HepG2 (cell line): ENCODE data around the gene FCGBP. TPM values are rescaled to one million over a fixed set of nuclear protein-coding genes. Genes with fewer than 3 reads are reported as not detected.
A peak's percentile ranks its signal among the peaks of the same experiment; 100 is the strongest.

Experiments
- ATAC-seq: fragments of 200-7000 bp; cut with Tn5 transposase; 3 replicates; pipeline ENCODE4 v1.9.1; 2020; ENCODE audit warnings: mild to moderate bottlenecking, moderate library complexity
- BruUV-seq: library from RNA; stranded (reverse); fragments of 400-500 nt; replicated peaks from 2 replicates; lab custom pipeline; 2021; lab: Mats Ljungman, UMichigan
- CTCF ChIA-PET: fragments of 300-600 bp; formaldehyde crosslinking; extraction: SDS; loops from one replicate; lab custom pipeline; 2021; ENCODE audit warnings: low total read pairs, inconsistent platforms, low intra/inter-chr PET ratio; lab: Yijun Ruan, JAX
- POLR2A ChIA-PET: fragments of 350-600 bp; sonication (Branson Sonifier 250); formaldehyde crosslinking; loops from one replicate; lab custom pipeline; 2020; ENCODE audit warnings: antibody characterized with exemption, inconsistent platforms; lab: Yijun Ruan, JAX
- DNase-seq: peaks from one replicate; pipeline ENCODE4 v3.0.0-alpha.2; 2015; ENCODE audit warnings: low spot score
- FAIRE-seq: peaks from 3 replicates; lab custom pipeline; 2011; peaks lifted over from hg19 to GRCh38; lab: Jason Lieb, UNC
- H2AFZ ChIP-seq: one replicate; pipeline ENCODE4 v1.6.1; 2011; ENCODE audit warnings: low read length, inconsistent platforms
- H3K27ac ChIP-seq: fragments of 300-600 bp; 3 replicates; pipeline ENCODE4 v1.8.0; 2011; ENCODE audit warnings: mixed run types, mild to moderate bottlenecking, mixed read lengths, low read length, inconsistent platforms; ENCODE audit not compliant: insufficient read depth; ENCODE audit errors: extremely low read length
- H3K27me3 ChIP-seq, 2 experiments: fragments of 200-600 bp in 1 of 2; 2 replicates in 1 of 2; 3 replicates in 1 of 2; pipeline versions ENCODE4 v1.6.0 to v1.8.0; 2011; ENCODE audit warnings: low read length in 2 of 2, mild to moderate bottlenecking in 2 of 2, moderate library complexity in 2 of 2, inconsistent platforms in 1 of 2; ENCODE audit not compliant: insufficient read depth in 2 of 2, control insufficient read depth in 1 of 2
- H3K36me3 ChIP-seq, 2 experiments: fragments of 200-600 bp in 1 of 2; replicated peaks in 1 of 2; 2 replicates in 1 of 2; 3 replicates in 1 of 2; pipeline versions ENCODE4 v1.5.1 to v1.8.0; 2011; ENCODE audit warnings: low read length in 2 of 2, inconsistent platforms in 1 of 2; ENCODE audit not compliant: insufficient read depth in 2 of 2, control insufficient read depth in 1 of 2
- H3K4me1 ChIP-seq: 2 replicates; pipeline ENCODE4 v1.5.1; 2012; ENCODE audit warnings: low read length, inconsistent platforms; ENCODE audit not compliant: insufficient read depth
- H3K4me2 ChIP-seq: 2 replicates; pipeline ENCODE4 v1.6.0; 2011; ENCODE audit warnings: low read depth, low read length, inconsistent platforms
- H3K4me3 ChIP-seq, 3 experiments: fragments of 200-600 bp in 1 of 3; sonication (generic), shearing (Covaris generic) in 1 of 3; replicated peaks in 1 of 3; 2 replicates each; pipeline ENCODE4 v1.5.1; 2011 to 2016; ENCODE audit warnings: low read length in 3 of 3, inconsistent platforms in 2 of 3, low read depth in 2 of 3, mild to moderate bottlenecking in 2 of 3, control low read depth in 1 of 3, mixed read lengths in 1 of 3; ENCODE audit not compliant: insufficient read depth in 1 of 3
- H3K79me2 ChIP-seq: one replicate; pipeline ENCODE4 v1.6.1; 2011; ENCODE audit warnings: low read length, inconsistent platforms; ENCODE audit not compliant: insufficient read depth
- H3K9ac ChIP-seq: 2 replicates; pipeline ENCODE4 v1.6.0; 2011; ENCODE audit warnings: mild to moderate bottlenecking, low read depth, low read length, inconsistent platforms; ENCODE audit not compliant: insufficient read depth
- H3K9me3 ChIP-seq: 2 replicates; pipeline ENCODE4 v1.5.1; 2012; ENCODE audit warnings: mild to moderate bottlenecking, low read length
- H4K20me1 ChIP-seq: 2 replicates; pipeline ENCODE4 v1.6.0; 2011; ENCODE audit warnings: inconsistent platforms, mild to moderate bottlenecking, low read length, moderate library complexity; ENCODE audit not compliant: insufficient read depth
- DPF2 ChIP-seq: sonication (generic); formaldehyde crosslinking; IDR thresholded peaks from 2 replicates; pipeline ENCODE4 v1.4.0; 2020; ENCODE audit warnings: mild to moderate bottlenecking, low read depth, missing genetic modification reagents, borderline replicate concordance
- MIXL1 ChIP-seq: IDR thresholded peaks from 2 replicates; pipeline ENCODE4 v1.6.1; 2016
- MXI1 ChIP-seq: IDR thresholded peaks from 3 replicates; pipeline ENCODE4 v1.6.1; 2012; ENCODE audit warnings: low read depth, low read length, inconsistent platforms, borderline replicate concordance
- NFE2 ChIP-seq: sonication (generic); formaldehyde crosslinking; IDR thresholded peaks from 2 replicates; pipeline ENCODE4 v1.4.0; 2020; ENCODE audit warnings: missing genetic modification reagents
- RBM39 ChIP-seq: fragments of 200-400 bp; formaldehyde crosslinking; IDR thresholded peaks from one replicate; pipeline ENCODE4 v1.6.1; 2018; ENCODE audit warnings: antibody characterized with exemption, mild to moderate bottlenecking, low read depth, low read length; ENCODE audit not compliant: poor library complexity, severe bottlenecking
- SP140L ChIP-seq: sonication (generic); formaldehyde crosslinking; IDR thresholded peaks from 2 replicates; pipeline ENCODE4 v1.4.0; 2020; ENCODE audit warnings: missing genetic modification reagents, borderline replicate concordance
- THYN1 ChIP-seq: sonication (generic); formaldehyde crosslinking; IDR thresholded peaks from 2 replicates; pipeline ENCODE4 v1.8.1; 2023; ENCODE audit warnings: low read depth, mild to moderate bottlenecking, moderate library complexity, missing genetic modification reagents, borderline replicate concordance
- ZBTB38 ChIP-seq: sonication (generic); formaldehyde crosslinking; IDR thresholded peaks from 2 replicates; pipeline ENCODE4 v1.5.1; 2020; ENCODE audit warnings: mild to moderate bottlenecking, missing genetic modification reagents
- ZNF230 ChIP-seq: sonication (generic); formaldehyde crosslinking; IDR thresholded peaks from 2 replicates; pipeline ENCODE4 v1.4.0; 2020; ENCODE audit warnings: mild to moderate bottlenecking, missing genetic modification reagents
- ZNF235 ChIP-seq: sonication (generic); formaldehyde crosslinking; IDR thresholded peaks from 2 replicates; pipeline ENCODE4 v1.8.1; 2023; ENCODE audit warnings: mild to moderate bottlenecking, missing genetic modification reagents, borderline replicate concordance
- ZNF441 ChIP-seq: sonication (generic); formaldehyde crosslinking; IDR thresholded peaks from 2 replicates; pipeline ENCODE4 v1.7.0; 2021; ENCODE audit warnings: missing genetic modification reagents, borderline replicate concordance
- ZNF660 ChIP-seq: sonication (generic); formaldehyde crosslinking; IDR thresholded peaks from 2 replicates; pipeline ENCODE4 v1.5.1; 2020; ENCODE audit warnings: mild to moderate bottlenecking, low read depth, missing genetic modification reagents, borderline replicate concordance
- ZNF670 ChIP-seq: sonication (generic); formaldehyde crosslinking; IDR thresholded peaks from 2 replicates; pipeline ENCODE4 v1.8.0; 2022; ENCODE audit warnings: mild to moderate bottlenecking, missing genetic modification reagents, borderline replicate concordance
- ZNF878 ChIP-seq: sonication (generic); formaldehyde crosslinking; IDR thresholded peaks from 2 replicates; pipeline ENCODE4 v1.8.1; 2023; ENCODE audit warnings: mild to moderate bottlenecking, missing genetic modification reagents, moderate library complexity
- WGBS: methylation state at CpG from one replicate; pipeline ENCODE4 v1.1.6; 2017; ENCODE audit warnings: low lambda C conversion rate; 5-methylcytosine and 5-hydroxymethylcytosine counted together
- in situ Hi-C: cut with HindIII; loops from 2 replicates; pipeline ENCODE4 v1.10.0; 2017; ENCODE audit warnings: low pct_unique_long_range_greater_than_20kb; ENCODE audit not compliant: extremely low pct_ligation_motif_present
- intact Hi-C: fragments of 100-400 bp; cut with micrococcal nuclease; formaldehyde crosslinking; loops from one replicate; pipeline ENCODE4 v1.10.0; 2022; ENCODE audit not compliant: unreplicated experiment
- polyA plus RNA-seq, 8 experiments: library from polyadenylated mRNA; depleted of rRNA in 3 of 8; stranded (reverse) in 7 of 8; unstranded in 1 of 8; fragments of >200 nt; fragmentation: Illumina TruSeq in 4 of 8; extraction: Trizol in 4 of 8; gene quantifications; 2 replicates each; pipeline versions ENCODE4 v1.2.1 to v1.2.3, GENCODE V29; 2011 to 2016; ENCODE audit warnings: low read depth in 4 of 8, missing spikeins in 1 of 8, mixed read lengths in 1 of 8; ENCODE audit not compliant: insufficient read depth in 1 of 8
- total RNA-seq, 5 experiments: library from RNA; depleted of rRNA; stranded (reverse); fragments of >200 nt; fragmentation: Illumina TruSeq; extraction: Trizol; gene quantifications; 2 replicates each; pipeline ENCODE4 v1.2.3, GENCODE V29; 2016; ENCODE audit warnings: low read depth in 1 of 5
- TF ChIP-seq, protein P1 (sequence below): IDR thresholded peaks from 2 replicates; pipeline ENCODE4 v1.4.0; 2020; ENCODE audit warnings: mild to moderate bottlenecking, missing genetic modification reagents
- TF ChIP-seq, protein P2 (sequence below): IDR thresholded peaks from 2 replicates; pipeline ENCODE4 v1.6.1; 2016; ENCODE audit warnings: mild to moderate bottlenecking, missing biosample characterization, missing genetic modification reagents

FCGBP gene
- total and polyA plus RNA-seq, 2 of the 13 experiments (the other 11 are each of a cell fraction or from before 2014, with no cell fraction given): 1.3 to 7.0 TPM

DNA sequence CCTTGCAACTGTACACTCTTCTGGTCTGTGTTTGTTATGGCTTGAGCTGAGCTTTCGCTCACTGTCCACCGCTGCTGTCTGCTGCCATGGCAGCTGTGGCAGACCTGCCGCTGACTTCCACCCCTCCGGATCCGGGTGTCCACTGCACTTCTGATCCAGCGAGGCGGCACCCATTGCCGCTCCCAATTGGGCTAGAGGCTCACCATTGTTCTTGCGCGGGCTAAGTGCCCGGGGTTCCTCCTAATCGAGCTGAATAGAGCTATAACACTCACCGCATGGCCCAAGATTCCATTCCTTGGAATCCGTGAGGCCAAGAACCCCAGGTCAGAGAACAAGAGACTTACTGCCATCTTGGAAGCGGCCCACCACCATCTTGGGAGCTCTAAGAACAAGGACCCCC, 34.4 kb upstream of the FCGBP start:
- DNase-seq (no peak), FAIRE-seq (no peak)
- peaks cover 34% of the 10 kb centered on the region for H3K4me1 ChIP-seq
- no peaks in the 10 kb centered on the region for H4K20me1 ChIP-seq
- intact Hi-C loops (no loop called here), in situ Hi-C loops (no loop called here)
- WGBS: 97% methylated on average over 15 of the region's 15 CpGs
- H3K9me3 ChIP-seq: no peaks in the 10 kb centered on the region
- peaks cover 3 to 12% of the 10 kb centered on the region in 2 experiments; a peak in 4 of 5 replicates for H3K36me3 ChIP-seq
- no peaks in the 10 kb centered on the region; a peak in 1 of 5 replicates for H3K27me3 ChIP-seq
- POLR2A ChIA-PET: interaction anchor here (2.8 kb wide), 1 partner anchor 28 kb away, joined by 24 read pairs; the partner anchor contains the start of gene ZNF546
- TF ChIP-seq ZNF235: no peak
- TF ChIP-seq ZNF878 (CRISPR knock-in tag): no peak
- TF ChIP-seq ZBTB38: peak; percentile 91; the same call in 1 of the 2 replicates
- TF ChIP-seq ZNF660: no peak
- TF ChIP-seq RBM39: no peak
- TF ChIP-seq DPF2 (CRISPR knock-in tag): no peak
- TF ChIP-seq, all 625 proteins: peak for 1
- no peak overlapping the region for H3K9ac ChIP-seq
- no TSS peak for BruUV-seq
- H3K4me2 ChIP-seq: no peak overlapping the region
- H3K79me2 ChIP-seq: peaks cover 21% of the 10 kb centered on the region
- H3K27ac ChIP-seq: no peak overlapping the region
- no peak overlapping the region for H2AFZ ChIP-seq
- CTCF ChIA-PET: no interaction called here
- H3K4me3 ChIP-seq: no peak overlapping the region
- ATAC-seq: no peak

DNA sequence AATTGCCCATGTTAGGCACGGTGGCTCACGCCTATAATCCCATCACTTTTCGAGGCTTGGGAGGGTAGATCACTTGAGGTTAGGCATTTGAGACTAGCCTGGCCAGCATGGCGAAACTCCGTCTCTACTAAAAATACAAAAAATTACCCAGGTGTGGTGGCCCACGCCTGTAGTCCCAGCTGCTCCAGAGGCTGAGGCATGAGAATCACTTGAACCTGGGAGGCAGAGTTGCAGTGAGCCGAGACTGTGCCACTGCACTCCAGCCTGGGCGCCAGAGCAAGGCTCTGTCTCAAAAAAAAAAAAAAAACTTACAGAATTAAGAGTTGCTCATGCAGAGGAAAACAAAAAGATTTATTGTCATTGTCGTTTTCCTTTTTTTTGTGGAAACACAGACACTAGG, 33.1 kb upstream of the FCGBP start:
- no TSS peak for BruUV-seq
- CTCF ChIA-PET: no interaction called here
- in situ Hi-C loops: no loop called here
- ATAC-seq: no peak
- H2AFZ ChIP-seq: no peak overlapping the region
- no peak overlapping the region for H3K27ac ChIP-seq
- no peak overlapping the region for H3K4me2 ChIP-seq
- H3K4me1 ChIP-seq: peaks cover 26% of the 10 kb centered on the region
- no peaks in the 10 kb centered on the region for H4K20me1 ChIP-seq
- H3K27me3 ChIP-seq: no peaks in the 10 kb centered on the region; a peak in 1 of 5 replicates
- H3K4me3 ChIP-seq: no peak overlapping the region
- intact Hi-C loops: no loop called here
- H3K9ac ChIP-seq: no peak overlapping the region
- no peak for FAIRE-seq
- H3K36me3 ChIP-seq: peaks cover 0 to 3% of the 10 kb centered on the region in 2 experiments; a peak in 1 of 5 replicates
- WGBS: 95% methylated on average over 9 of the region's 9 CpGs
- H3K79me2 ChIP-seq: peaks cover 16% of the 10 kb centered on the region
- DNase-seq: no peak
- POLR2A ChIA-PET: no interaction called here
- H3K9me3 ChIP-seq: no peaks in the 10 kb centered on the region
- no peak for TF ChIP-seq ZNF230 (CRISPR knock-in tag)
- TF ChIP-seq, protein P1, sequence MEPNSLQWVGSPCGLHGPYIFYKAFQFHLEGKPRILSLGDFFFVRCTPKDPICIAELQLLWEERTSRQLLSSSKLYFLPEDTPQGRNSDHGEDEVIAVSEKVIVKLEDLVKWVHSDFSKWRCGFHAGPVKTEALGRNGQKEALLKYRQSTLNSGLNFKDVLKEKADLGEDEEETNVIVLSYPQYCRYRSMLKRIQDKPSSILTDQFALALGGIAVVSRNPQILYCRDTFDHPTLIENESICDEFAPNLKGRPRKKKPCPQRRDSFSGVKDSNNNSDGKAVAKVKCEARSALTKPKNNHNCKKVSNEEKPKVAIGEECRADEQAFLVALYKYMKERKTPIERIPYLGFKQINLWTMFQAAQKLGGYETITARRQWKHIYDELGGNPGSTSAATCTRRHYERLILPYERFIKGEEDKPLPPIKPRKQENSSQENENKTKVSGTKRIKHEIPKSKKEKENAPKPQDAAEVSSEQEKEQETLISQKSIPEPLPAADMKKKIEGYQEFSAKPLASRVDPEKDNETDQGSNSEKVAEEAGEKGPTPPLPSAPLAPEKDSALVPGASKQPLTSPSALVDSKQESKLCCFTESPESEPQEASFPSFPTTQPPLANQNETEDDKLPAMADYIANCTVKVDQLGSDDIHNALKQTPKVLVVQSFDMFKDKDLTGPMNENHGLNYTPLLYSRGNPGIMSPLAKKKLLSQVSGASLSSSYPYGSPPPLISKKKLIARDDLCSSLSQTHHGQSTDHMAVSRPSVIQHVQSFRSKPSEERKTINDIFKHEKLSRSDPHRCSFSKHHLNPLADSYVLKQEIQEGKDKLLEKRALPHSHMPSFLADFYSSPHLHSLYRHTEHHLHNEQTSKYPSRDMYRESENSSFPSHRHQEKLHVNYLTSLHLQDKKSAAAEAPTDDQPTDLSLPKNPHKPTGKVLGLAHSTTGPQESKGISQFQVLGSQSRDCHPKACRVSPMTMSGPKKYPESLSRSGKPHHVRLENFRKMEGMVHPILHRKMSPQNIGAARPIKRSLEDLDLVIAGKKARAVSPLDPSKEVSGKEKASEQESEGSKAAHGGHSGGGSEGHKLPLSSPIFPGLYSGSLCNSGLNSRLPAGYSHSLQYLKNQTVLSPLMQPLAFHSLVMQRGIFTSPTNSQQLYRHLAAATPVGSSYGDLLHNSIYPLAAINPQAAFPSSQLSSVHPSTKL (CRISPR knock-in tag): no peak
- no peak for TF ChIP-seq SP140L (CRISPR knock-in tag)
- TF ChIP-seq MIXL1: no peak
- no peak for TF ChIP-seq MXI1
- no peak for TF ChIP-seq THYN1 (CRISPR knock-in tag)
- no peak for TF ChIP-seq NFE2 (CRISPR knock-in tag)
- no peak for TF ChIP-seq ZNF670 (CRISPR knock-in tag)
- TF ChIP-seq ZNF441 (CRISPR knock-in tag): no peak
- TF ChIP-seq, protein P2, sequence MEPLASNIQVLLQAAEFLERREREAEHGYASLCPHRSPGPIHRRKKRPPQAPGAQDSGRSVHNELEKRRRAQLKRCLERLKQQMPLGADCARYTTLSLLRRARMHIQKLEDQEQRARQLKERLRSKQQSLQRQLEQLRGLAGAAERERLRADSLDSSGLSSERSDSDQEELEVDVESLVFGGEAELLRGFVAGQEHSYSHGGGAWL (CRISPR knock-in tag): no peak
